HepG2 (cell line): ENCODE measurements around the gene SHANK3. TPM values are rescaled to one million over a fixed set of nuclear protein-coding genes. Genes with fewer than 3 reads are reported as not detected.
A peak's percentile ranks its signal among the peaks of the same experiment; 100 is the strongest.

Experiments used
- ATAC-seq: fragments of 200-7000 bp; cut with Tn5 transposase; 3 replicates; pipeline ENCODE4 v1.9.1; 2020; ENCODE audit warnings: mild to moderate bottlenecking, moderate library complexity
- BruUV-seq: library from RNA; stranded (reverse); fragments of 400-500 nt; replicated peaks from 2 replicates; lab custom pipeline; 2021; lab: Mats Ljungman, UMichigan
- CTCF ChIA-PET: fragments of 300-600 bp; formaldehyde crosslinking; extraction: SDS; loops from one replicate; lab custom pipeline; 2021; ENCODE audit warnings: low total read pairs, inconsistent platforms, low intra/inter-chr PET ratio; lab: Yijun Ruan, JAX
- POLR2A ChIA-PET: fragments of 350-600 bp; sonication (Branson Sonifier 250); formaldehyde crosslinking; loops from one replicate; lab custom pipeline; 2020; ENCODE audit warnings: antibody characterized with exemption, inconsistent platforms; lab: Yijun Ruan, JAX
- DNase-seq: peaks from one replicate; pipeline ENCODE4 v3.0.0-alpha.2; 2015; ENCODE audit warnings: low spot score
- FAIRE-seq: peaks from 3 replicates; lab custom pipeline; 2011; peaks lifted over from hg19 to GRCh38; lab: Jason Lieb, UNC
- H2AFZ ChIP-seq: one replicate; pipeline ENCODE4 v1.6.1; 2011; ENCODE audit warnings: low read length, inconsistent platforms
- H3K27ac ChIP-seq: fragments of 300-600 bp; 3 replicates; pipeline ENCODE4 v1.8.0; 2011; ENCODE audit warnings: mixed run types, mild to moderate bottlenecking, mixed read lengths, low read length, inconsistent platforms; ENCODE audit not compliant: insufficient read depth; ENCODE audit errors: extremely low read length
- H3K27me3 ChIP-seq, 2 experiments: fragments of 200-600 bp in 1 of 2; 2 replicates in 1 of 2; 3 replicates in 1 of 2; pipeline versions ENCODE4 v1.6.0 to v1.8.0; 2011; ENCODE audit warnings: low read length in 2 of 2, mild to moderate bottlenecking in 2 of 2, moderate library complexity in 2 of 2, inconsistent platforms in 1 of 2; ENCODE audit not compliant: insufficient read depth in 2 of 2, control insufficient read depth in 1 of 2
- H3K36me3 ChIP-seq, 2 experiments: fragments of 200-600 bp in 1 of 2; replicated peaks in 1 of 2; 2 replicates in 1 of 2; 3 replicates in 1 of 2; pipeline versions ENCODE4 v1.5.1 to v1.8.0; 2011; ENCODE audit warnings: low read length in 2 of 2, inconsistent platforms in 1 of 2; ENCODE audit not compliant: insufficient read depth in 2 of 2, control insufficient read depth in 1 of 2
- H3K4me1 ChIP-seq: 2 replicates; pipeline ENCODE4 v1.5.1; 2012; ENCODE audit warnings: low read length, inconsistent platforms; ENCODE audit not compliant: insufficient read depth
- H3K4me2 ChIP-seq: 2 replicates; pipeline ENCODE4 v1.6.0; 2011; ENCODE audit warnings: low read depth, low read length, inconsistent platforms
- H3K4me3 ChIP-seq, 3 experiments: fragments of 200-600 bp in 1 of 3; sonication (generic), shearing (Covaris generic) in 1 of 3; replicated peaks in 1 of 3; 2 replicates each; pipeline ENCODE4 v1.5.1; 2011 to 2016; ENCODE audit warnings: low read length in 3 of 3, inconsistent platforms in 2 of 3, low read depth in 2 of 3, mild to moderate bottlenecking in 2 of 3, control low read depth in 1 of 3, mixed read lengths in 1 of 3; ENCODE audit not compliant: insufficient read depth in 1 of 3
- H3K79me2 ChIP-seq: one replicate; pipeline ENCODE4 v1.6.1; 2011; ENCODE audit warnings: low read length, inconsistent platforms; ENCODE audit not compliant: insufficient read depth
- H3K9ac ChIP-seq: 2 replicates; pipeline ENCODE4 v1.6.0; 2011; ENCODE audit warnings: mild to moderate bottlenecking, low read depth, low read length, inconsistent platforms; ENCODE audit not compliant: insufficient read depth
- H3K9me3 ChIP-seq: 2 replicates; pipeline ENCODE4 v1.5.1; 2012; ENCODE audit warnings: mild to moderate bottlenecking, low read length
- H4K20me1 ChIP-seq: 2 replicates; pipeline ENCODE4 v1.6.0; 2011; ENCODE audit warnings: inconsistent platforms, mild to moderate bottlenecking, low read length, moderate library complexity; ENCODE audit not compliant: insufficient read depth
- BCL3 ChIP-seq: sonication (generic); formaldehyde crosslinking; IDR thresholded peaks from 2 replicates; pipeline ENCODE4 v1.5.1; 2020; ENCODE audit warnings: mild to moderate bottlenecking, missing genetic modification reagents, moderate library complexity
- DBP ChIP-seq: sonication (generic); formaldehyde crosslinking; IDR thresholded peaks from 2 replicates; pipeline ENCODE4 v1.4.0; 2020; ENCODE audit warnings: missing genetic modification reagents; ENCODE audit errors: not compliant biosample characterization
- DPF2 ChIP-seq: sonication (generic); formaldehyde crosslinking; IDR thresholded peaks from 2 replicates; pipeline ENCODE4 v1.4.0; 2020; ENCODE audit warnings: mild to moderate bottlenecking, low read depth, missing genetic modification reagents, borderline replicate concordance
- KLF11 ChIP-seq: IDR thresholded peaks from 2 replicates; pipeline ENCODE4 v1.6.1; 2016; ENCODE audit warnings: missing compliant biosample characterization
- MTF2 ChIP-seq: sonication (generic); formaldehyde crosslinking; IDR thresholded peaks from 2 replicates; pipeline ENCODE4 v1.5.0; 2020; ENCODE audit warnings: missing genetic modification reagents, borderline replicate concordance
- PATZ1 ChIP-seq: sonication (generic); formaldehyde crosslinking; IDR thresholded peaks from 2 replicates; pipeline ENCODE4 v1.4.0; 2020; ENCODE audit warnings: missing genetic modification reagents
- ZBTB42 ChIP-seq: sonication (generic); formaldehyde crosslinking; IDR thresholded peaks from 2 replicates; pipeline ENCODE4 v1.5.0; 2020; ENCODE audit warnings: mild to moderate bottlenecking, missing genetic modification reagents
- ZNF558 ChIP-seq: sonication (generic); formaldehyde crosslinking; IDR thresholded peaks from 2 replicates; pipeline ENCODE4 v1.9.0; 2022; ENCODE audit warnings: mild to moderate bottlenecking, missing genetic modification reagents, borderline replicate concordance
- ZNF563 ChIP-seq: sonication (generic); formaldehyde crosslinking; IDR thresholded peaks from 2 replicates; pipeline ENCODE4 v1.8.0; 2022; ENCODE audit warnings: mild to moderate bottlenecking, moderate library complexity, missing genetic modification reagents
- ZNF747 ChIP-seq: sonication (generic); formaldehyde crosslinking; IDR thresholded peaks from 2 replicates; pipeline ENCODE4 v1.8.1; 2023; ENCODE audit warnings: missing genetic modification reagents, mild to moderate bottlenecking, borderline replicate concordance
- ZSCAN31 ChIP-seq: sonication (generic); formaldehyde crosslinking; IDR thresholded peaks from 2 replicates; pipeline ENCODE4 v1.5.0; 2020; ENCODE audit warnings: low read depth, mild to moderate bottlenecking, missing genetic modification reagents
- WGBS: methylation state at CpG from one replicate; pipeline ENCODE4 v1.1.6; 2017; ENCODE audit warnings: low lambda C conversion rate; 5-methylcytosine and 5-hydroxymethylcytosine counted together
- in situ Hi-C: cut with HindIII; loops from 2 replicates; pipeline ENCODE4 v1.10.0; 2017; ENCODE audit warnings: low pct_unique_long_range_greater_than_20kb; ENCODE audit not compliant: extremely low pct_ligation_motif_present
- intact Hi-C: fragments of 100-400 bp; cut with micrococcal nuclease; formaldehyde crosslinking; loops from one replicate; pipeline ENCODE4 v1.10.0; 2022; ENCODE audit not compliant: unreplicated experiment
- polyA plus RNA-seq, 8 experiments: library from polyadenylated mRNA; depleted of rRNA in 3 of 8; stranded (reverse) in 7 of 8; unstranded in 1 of 8; fragments of >200 nt; fragmentation: Illumina TruSeq in 4 of 8; extraction: Trizol in 4 of 8; gene quantifications; 2 replicates each; pipeline versions ENCODE4 v1.2.1 to v1.2.3, GENCODE V29; 2011 to 2016; ENCODE audit warnings: low read depth in 4 of 8, missing spikeins in 1 of 8, mixed read lengths in 1 of 8; ENCODE audit not compliant: insufficient read depth in 1 of 8
- total RNA-seq, 5 experiments: library from RNA; depleted of rRNA; stranded (reverse); fragments of >200 nt; fragmentation: Illumina TruSeq; extraction: Trizol; gene quantifications; 2 replicates each; pipeline ENCODE4 v1.2.3, GENCODE V29; 2016; ENCODE audit warnings: low read depth in 1 of 5
- TF ChIP-seq, protein P1 (sequence below): sonication (generic); IDR thresholded peaks from 2 replicates; pipeline ENCODE4 v1.6.1; 2016; ENCODE audit warnings: low read depth, borderline replicate concordance

SHANK3 gene
- total and polyA plus RNA-seq, 2 of the 13 experiments (the other 11 are each of a cell fraction or from before 2014, with no cell fraction given) = 2.9 to 4.6 TPM

DNA sequence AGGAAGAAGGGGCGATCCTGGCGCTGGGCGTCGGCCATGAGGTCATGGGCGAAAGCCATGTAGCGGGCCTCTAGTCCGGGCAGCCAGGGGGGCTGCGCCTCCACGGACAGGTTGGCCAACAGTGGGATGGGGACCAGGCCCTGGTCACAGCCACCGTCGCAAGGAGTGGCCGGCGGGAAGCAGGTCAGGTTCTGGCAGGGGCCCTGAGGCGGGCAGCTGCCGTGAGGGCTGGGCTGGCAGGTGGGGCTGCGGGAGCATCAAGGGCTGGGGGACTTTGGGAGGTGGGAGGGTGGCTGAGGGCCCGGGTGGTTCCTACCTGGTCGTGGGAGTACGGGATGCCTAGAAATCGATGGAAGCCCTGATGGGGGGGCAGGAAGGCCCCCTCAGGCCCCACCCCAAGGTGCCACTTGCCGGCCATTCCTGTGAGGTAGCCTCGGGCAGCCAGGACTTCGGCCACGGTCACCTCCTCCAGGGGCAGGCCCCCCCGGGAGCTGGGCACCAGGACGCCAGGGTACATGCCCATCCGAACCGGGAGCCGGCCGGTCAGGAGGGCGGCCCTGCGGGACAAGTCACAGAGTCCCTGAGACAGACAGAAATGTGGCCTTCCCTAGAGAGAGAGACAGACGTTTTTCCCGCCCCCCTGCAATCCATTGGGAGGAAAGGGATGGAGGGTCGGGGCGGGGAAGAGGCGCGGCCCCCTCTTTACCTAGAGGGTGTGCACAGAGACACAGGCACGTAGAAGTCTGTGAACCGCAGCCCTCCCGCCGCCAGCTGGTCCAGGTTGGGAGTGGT, 45.6 kb upstream of the SHANK3 start:
- Histone ChIP-seq H3K4me3 (peak overlapping the region; percentile 68 to 88 (median 86)), H2AFZ (no peak overlapping the region), H3K36me3 (no peaks in the 10 kb centered on the region), H4K20me1 (no peaks in the 10 kb centered on the region), H3K27ac (peak overlapping the region; percentile 54), H3K27me3 (no peaks in the 10 kb centered on the region; a peak in 1 of 5 replicates), H3K4me1 (peaks cover 49% of the 10 kb centered on the region), H3K9me3 (no peaks in the 10 kb centered on the region), H3K79me2 (peaks cover 4% of the 10 kb centered on the region), H3K4me2 (peak overlapping the region; percentile 90), H3K9ac (peak overlapping the region; percentile 76)
- WGBS = 52% methylated on average over 30 of the region's 42 CpGs
- ChIA-PET CTCF (interaction anchor here (1.0 to 2.7 kb wide), 3 partner anchors 15 to 73 kb away, joined by 4 to 16 read pairs (median 14); no protein-coding TSS in a partner anchor), POLR2A (interaction anchor here (1.4 to 4.2 kb wide), 6 partner anchors 14 to 102 kb away, joined by 3 to 56 read pairs (median 5); partner anchors contain the start of gene SCO2)
- no TSS peak for BruUV-seq
- in situ Hi-C loops = loop anchor here (5.0 kb wide), 1 partner anchor 70 kb away; no protein-coding TSS in a partner anchor
- intact Hi-C loops = no loop called here
- FAIRE-seq = no peak
- no peak; the same call in 2 of the 3 replicates for ATAC-seq
- DNase-seq = no peak
- no peak for TF ChIP-seq DPF2 (CRISPR knock-in tag)
- TF ChIP-seq PATZ1 (CRISPR knock-in tag) = peak; percentile 28; the same call in 1 of the 2 replicates
- TF ChIP-seq ZNF747 (CRISPR knock-in tag) = 0 out of 2 replicates have a peak, but pooled peaks have one; percentile 18
- TF ChIP-seq ZNF558 (CRISPR knock-in tag) = 0 out of 2 replicates have a peak, but pooled peaks have one; percentile 8
- no peak for TF ChIP-seq BCL3 (CRISPR knock-in tag)
- TF ChIP-seq ZSCAN31 (CRISPR knock-in tag) = 0 out of 2 replicates have a peak, but pooled peaks have one; percentile 40
- no peak for TF ChIP-seq MTF2
- TF ChIP-seq, protein P1, sequence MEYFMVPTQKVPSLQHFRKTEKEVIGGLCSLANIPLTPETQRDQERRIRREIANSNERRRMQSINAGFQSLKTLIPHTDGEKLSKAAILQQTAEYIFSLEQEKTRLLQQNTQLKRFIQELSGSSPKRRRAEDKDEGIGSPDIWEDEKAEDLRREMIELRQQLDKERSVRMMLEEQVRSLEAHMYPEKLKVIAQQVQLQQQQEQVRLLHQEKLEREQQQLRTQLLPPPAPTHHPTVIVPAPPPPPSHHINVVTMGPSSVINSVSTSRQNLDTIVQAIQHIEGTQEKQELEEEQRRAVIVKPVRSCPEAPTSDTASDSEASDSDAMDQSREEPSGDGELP = peak; percentile 5; the same call in 1 of the 2 replicates
- 0 out of 2 replicates have a peak, but pooled peaks have one; percentile 58 for TF ChIP-seq ZNF563 (CRISPR knock-in tag)
- no peak for TF ChIP-seq DBP (CRISPR knock-in tag)
- TF ChIP-seq ZBTB42 (CRISPR knock-in tag) = 0 out of 2 replicates have a peak, but pooled peaks have one; percentile 23
- no peak for TF ChIP-seq KLF11 (CRISPR knock-in tag)
